Renal cortex interstitium (tissue), 11 donors: Measurements from ENCODE around the gene SARS1. TPM values are rescaled to one million over a fixed set of nuclear protein-coding genes. Genes with fewer than 3 reads are reported as not detected.

Experiments
- DNase-seq, 11 donors: peaks; one replicate each; pipeline ENCODE4 v3.0.0-alpha.2; 2013; ENCODE audit warnings: low read depth in 9 of 11, low spot score in 4 of 11; ENCODE audit errors: extremely low read depth in 1 of 11
- polyA plus RNA-seq, 3 donors: library from polyadenylated mRNA; unstranded; fragments of 120-200 nt; gene quantifications; one replicate each; pipeline ENCODE4 v1.2.1, GENCODE V29; 2013; ENCODE audit not compliant: insufficient read length in 3 of 3

The SARS1 gene
- polyA plus RNA-seq, 3 donors, result 132 to 148 (median 139) TPM

GRCh38 chr1:109266965-109267364 lies 53.2 kb downstream of the SARS1 start:
- DNase-seq, result no peak

- no peak for DNase-seq
Observed at GRCh38 chr1:109267743-109268300, 54.1 kb downstream of the SARS1 start.

GRCh38 chr1:109268431-109269211 lies 54.9 kb downstream of the SARS1 start:
- no peak for DNase-seq

GRCh38 chr1:109269212-109269980 lies 55.7 kb downstream of the SARS1 start:
- DNase-seq, result no peak

- DNase-seq, result no peak
Observed at GRCh38 chr1:109269981-109270622, 56.4 kb downstream of the SARS1 start.

GRCh38 chr1:109270623-109271317 lies 57.1 kb downstream of the SARS1 start:
- no peak for DNase-seq

- no peak for DNase-seq
Observed at GRCh38 chr1:109271458-109271857, 57.7 kb downstream of the SARS1 start.

- no peak for DNase-seq
Observed at GRCh38 chr1:109272021-109272799, 58.5 kb downstream of the SARS1 start.

- DNase-seq, result no peak
Observed at GRCh38 chr1:109272831-109273547, 59.3 kb downstream of the SARS1 start.

- DNase-seq, result no peak
Observed at GRCh38 chr1:109273570-109274288, 60.0 kb downstream of the SARS1 start.

GRCh38 chr1:109274533-109275476 lies 61.1 kb downstream of the SARS1 start:
- DNase-seq, result peak in 2 of 11 donors; percentile 65 to 75

- DNase-seq, result no peak
Observed at GRCh38 chr1:109275706-109276345, 62.1 kb downstream of the SARS1 start.

- DNase-seq, result peak in 3 of 11 donors; percentile 53 to 70 (median 63)
Observed at GRCh38 chr1:109277434-109278204, 63.9 kb downstream of the SARS1 start.

- DNase-seq, result no peak
Observed at GRCh38 chr1:109279615-109280278, 66.0 kb downstream of the SARS1 start.
